GM19043 (cell line): ENCODE data around the gene IL13.

Experiments used
- ATAC-seq: cut with Tn5 transposase; IDR thresholded peaks from one replicate; pipeline ENCODE4 v1.9.1; 2021; ENCODE audit warnings: low read depth; ENCODE audit not compliant: unreplicated experiment

The IL13 gene

GRCh38 chr5:132655821-132656773, 1.9 kb upstream of the IL13 start:
- ATAC-seq: no peak

- ATAC-seq: no peak
Measured at GRCh38 chr5:132656774-132657355, 1.1 kb upstream of the IL13 start.

GRCh38 chr5:132658381-132659302, 669 bp downstream of the IL13 start:
- no peak for ATAC-seq

GRCh38 chr5:132659598-132660493, 1.9 kb downstream of the IL13 start:
- no peak for ATAC-seq

- ATAC-seq: no peak
Measured at GRCh38 chr5:132661231-132662003, 3.4 kb downstream of the IL13 start.

GRCh38 chr5:132662004-132662401, 4.0 kb downstream of the IL13 start:
- ATAC-seq: no peak

- ATAC-seq: peak; percentile 51
Measured at GRCh38 chr5:132662925-132663770, 5.2 kb downstream of the IL13 start.

GRCh38 chr5:132663771-132664695, 6.1 kb downstream of the IL13 start:
- ATAC-seq: peak; percentile 44

- no peak for ATAC-seq
Measured at GRCh38 chr5:132664696-132665209, 6.8 kb downstream of the IL13 start.

GRCh38 chr5:132665574-132666080, 7.7 kb downstream of the IL13 start:
- ATAC-seq: no peak

GRCh38 chr5:132666310-132667123, 8.5 kb downstream of the IL13 start:
- no peak for ATAC-seq

- no peak for ATAC-seq
Measured at GRCh38 chr5:132667309-132667708, 9.3 kb downstream of the IL13 start.

- ATAC-seq: no peak
Measured at GRCh38 chr5:132667761-132668705, 10.1 kb downstream of the IL13 start.

- ATAC-seq: no peak
Measured at GRCh38 chr5:132668706-132669454, 10.9 kb downstream of the IL13 start.
